H1 (cell line): Measurements from ENCODE around the gene RNF141. TPM values are rescaled to one million over a fixed set of nuclear protein-coding genes. Genes with fewer than 3 reads are reported as not detected.

Experiments
- CTCF ChIA-PET: fragments of 300-600 bp; sonication (Branson Sonifier 250); formaldehyde crosslinking; loops from one replicate; lab custom pipeline; 2021; ENCODE audit not compliant: partially characterized antibody; lab: Charles Lee
- POLR2A ChIA-PET: fragments of 300-600 bp; sonication (Branson Sonifier 250); formaldehyde crosslinking; loops from one replicate; lab custom pipeline; 2021; ENCODE audit warnings: inconsistent platforms; ENCODE audit not compliant: partially characterized antibody; lab: Charles Lee
- DNase-seq, 2 experiments: peaks; one replicate each; pipeline versions ENCODE4 v3.0.0 to v3.0.0-alpha.2; 2010 to 2022; ENCODE audit warnings: low spot score in 2 of 2, low read depth in 1 of 2, mixed read lengths in 1 of 2
- FAIRE-seq: peaks from 2 replicates; lab custom pipeline; 2011; peaks lifted over from hg19 to GRCh38; lab: Jason Lieb, UNC
- H2AFZ ChIP-seq: 2 replicates; pipeline ENCODE4 v1.8.1; 2012; ENCODE audit warnings: low read length, inconsistent platforms
- H2AK5ac ChIP-seq: 2 replicates; pipeline ENCODE4 v1.6.1; 2013; ENCODE audit warnings: low read depth, low read length
- H2BK120ac ChIP-seq: replicated peaks from 2 replicates; pipeline ENCODE3; 2013; ENCODE audit warnings: low read depth, low read length, inconsistent platforms
- H2BK12ac ChIP-seq: 2 replicates; pipeline ENCODE4 v1.6.1; 2013; ENCODE audit warnings: low read depth, low read length
- H2BK15ac ChIP-seq: 2 replicates; pipeline ENCODE4 v1.6.1; 2013; ENCODE audit warnings: low read length
- H2BK20ac ChIP-seq: 2 replicates; pipeline ENCODE4 v1.6.1; 2013; ENCODE audit warnings: low read length
- H2BK5ac ChIP-seq: 2 replicates; pipeline ENCODE4 v1.6.1; 2013; ENCODE audit warnings: low read depth, low read length
- H3K14ac ChIP-seq: 2 replicates; pipeline ENCODE4 v1.6.1; 2013; ENCODE audit warnings: inconsistent platforms; ENCODE audit not compliant: insufficient read length
- H3K18ac ChIP-seq: 2 replicates; pipeline ENCODE4 v1.6.1; 2013; ENCODE audit warnings: low read length; ENCODE audit errors: extremely low read depth
- H3K23ac ChIP-seq: 2 replicates; pipeline ENCODE4 v1.6.1; 2013; ENCODE audit warnings: inconsistent platforms; ENCODE audit not compliant: insufficient read length
- H3K23me2 ChIP-seq: 2 replicates; pipeline ENCODE4 v1.6.1; 2013; ENCODE audit warnings: low read depth, low read length
- H3K27ac ChIP-seq: 2 replicates; pipeline ENCODE4 v1.6.1; 2011; ENCODE audit warnings: low read depth, low read length, inconsistent platforms
- H3K27me3 ChIP-seq, 4 experiments: replicated peaks in 1 of 4; 1 replicate in 1 of 4; 2 replicates in 3 of 4; pipeline versions ENCODE4 v1.6.1 to v1.8.1; 2011 to 2013; ENCODE audit warnings: low read length in 3 of 4, mild to moderate bottlenecking in 3 of 4, inconsistent platforms in 2 of 4, mixed read lengths in 2 of 4, moderate library complexity in 1 of 4; ENCODE audit not compliant: control insufficient read depth in 3 of 4, insufficient read depth in 3 of 4; ENCODE audit errors: extremely low read depth in 1 of 4
- H3K36me3 ChIP-seq, 4 experiments: 2 replicates each; pipeline versions ENCODE4 v1.6.1 to v1.8.1; 2011 to 2013; ENCODE audit warnings: mild to moderate bottlenecking in 4 of 4, low read length in 3 of 4, moderate library complexity in 2 of 4, control low read depth in 1 of 4, inconsistent platforms in 1 of 4; ENCODE audit not compliant: insufficient read depth in 4 of 4, control insufficient read depth in 2 of 4
- H3K4ac ChIP-seq: replicated peaks from 2 replicates; pipeline ENCODE3; 2013; ENCODE audit warnings: low read length, low read depth, mixed read lengths, inconsistent platforms; ENCODE audit not compliant: insufficient read length
- H3K4me1 ChIP-seq, 4 experiments: replicated peaks in 1 of 4; 1 replicate in 1 of 4; 2 replicates in 3 of 4; pipeline versions ENCODE4 v1.6.1 to v1.8.1; 2011 to 2013; ENCODE audit warnings: low read length in 3 of 4, inconsistent platforms in 2 of 4, mixed read lengths in 1 of 4; ENCODE audit not compliant: insufficient read depth in 4 of 4, control insufficient read depth in 3 of 4
- H3K4me2 ChIP-seq, 2 experiments: 2 replicates each; pipeline versions ENCODE4 v1.6.1 to v1.8.1; 2011 to 2013; ENCODE audit warnings: low read depth in 2 of 2, low read length in 2 of 2, control low read depth in 1 of 2, inconsistent platforms in 1 of 2, mild to moderate bottlenecking in 1 of 2; ENCODE audit not compliant: insufficient read depth in 1 of 2
- H3K4me3 ChIP-seq, 4 experiments: fragments of 200-600, 300-600 bp in 1 of 4; sonication (generic), shearing (Covaris generic), sonication (Bioruptor Twin) in 1 of 4; 2 replicates each; pipeline versions ENCODE4 v1.5.1 to v1.8.1; 2011 to 2016; ENCODE audit warnings: low read length in 4 of 4, low read depth in 3 of 4, control low read depth in 2 of 4, inconsistent platforms in 2 of 4, mild to moderate bottlenecking in 2 of 4, mixed read lengths in 1 of 4, moderate library complexity in 1 of 4; ENCODE audit not compliant: insufficient read depth in 2 of 4; ENCODE audit errors: extremely low read depth in 1 of 4
- H3K56ac ChIP-seq: replicated peaks from 2 replicates; pipeline ENCODE3; 2013; ENCODE audit warnings: low read depth, mild to moderate bottlenecking, mixed read lengths, low read length, inconsistent platforms; ENCODE audit not compliant: insufficient read length
- H3K79me1 ChIP-seq: 2 replicates; pipeline ENCODE4 v1.6.1; 2013; ENCODE audit warnings: low read depth, low read length, control low read depth
- H3K79me2 ChIP-seq, 2 experiments: 2 replicates each; pipeline versions ENCODE4 v1.6.1 to v1.8.1; 2012 to 2013; ENCODE audit warnings: low read length in 2 of 2, mild to moderate bottlenecking in 2 of 2, inconsistent platforms in 1 of 2; ENCODE audit not compliant: insufficient read depth in 2 of 2, control insufficient read depth in 1 of 2
- H3K9ac ChIP-seq, 4 experiments: replicated peaks in 1 of 4; 1 replicate in 1 of 4; 2 replicates in 3 of 4; pipeline versions ENCODE4 v1.6.1 to v1.8.1; 2011 to 2013; ENCODE audit warnings: low read depth in 3 of 4, low read length in 3 of 4, control low read depth in 2 of 4, mild to moderate bottlenecking in 2 of 4, moderate library complexity in 2 of 4, inconsistent platforms in 1 of 4; ENCODE audit errors: extremely low read depth in 1 of 4
- H3K9me3 ChIP-seq, 2 experiments: 2 replicates each; pipeline versions ENCODE4 v1.6.1 to v1.8.1; 2012 to 2013; ENCODE audit warnings: mild to moderate bottlenecking in 2 of 2, moderate library complexity in 2 of 2, control low read depth in 1 of 2, inconsistent platforms in 1 of 2, low read depth in 1 of 2, low read length in 1 of 2, mixed read lengths in 1 of 2; ENCODE audit not compliant: insufficient read depth in 2 of 2
- H4K20me1 ChIP-seq, 2 experiments: replicated peaks in 1 of 2; 2 replicates each; pipeline versions ENCODE3 to v1.8.1; 2011 to 2013; ENCODE audit warnings: inconsistent platforms in 2 of 2, low read length in 2 of 2, mild to moderate bottlenecking in 1 of 2; ENCODE audit not compliant: insufficient read depth in 2 of 2, control insufficient read depth in 1 of 2
- H4K5ac ChIP-seq: 2 replicates; pipeline ENCODE4 v1.6.1; 2013; ENCODE audit warnings: low read length, low read depth, mixed read lengths, inconsistent platforms; ENCODE audit not compliant: insufficient read length
- H4K8ac ChIP-seq: 2 replicates; pipeline ENCODE4 v1.8.0; 2013; ENCODE audit warnings: mild to moderate bottlenecking, moderate library complexity, low read length, inconsistent platforms; ENCODE audit not compliant: insufficient read depth; ENCODE audit errors: extremely low read depth
- H4K91ac ChIP-seq: replicated peaks from 2 replicates; pipeline ENCODE3; 2013; ENCODE audit warnings: low read length, mixed read lengths, inconsistent platforms; ENCODE audit not compliant: insufficient read length
- EGR1 ChIP-seq: IDR thresholded peaks from 2 replicates; pipeline ENCODE4 v1.6.1; 2011; ENCODE audit warnings: low read depth, low read length, borderline replicate concordance
- TCF12 ChIP-seq: IDR thresholded peaks from 2 replicates; pipeline ENCODE4 v1.6.1; 2011; ENCODE audit warnings: low read depth, mild to moderate bottlenecking, low read length
- WGBS, 2 experiments: shearing (Covaris generic) in 1 of 2; methylation state at CpG; one replicate each; pipeline versions ENCODE4 v1.1.6 to v1.1.7; 2013 to 2015; ENCODE audit warnings: low lambda C conversion rate in 2 of 2, mixed read lengths in 2 of 2, inconsistent platforms in 1 of 2, low coverage in 1 of 2, missing lambda C conversion rate in 1 of 2; ENCODE audit not compliant: insufficient replicate concordance in 2 of 2, insufficient coverage in 1 of 2, insufficient read length in 1 of 2; ENCODE audit errors: extremely low coverage in 1 of 2, missing lambda C conversion rate in 1 of 2; 5-methylcytosine and 5-hydroxymethylcytosine counted together
- polyA plus RNA-seq, 7 experiments: library from polyadenylated mRNA; depleted of rRNA in 3 of 7; stranded (reverse) in 5 of 7; unstranded in 2 of 7; fragments of >200 nt in 5 of 7; fragments of 200-250 nt in 2 of 7; gene quantifications; 1 replicate in 5 of 7; 2 replicates in 1 of 7; 4 replicates in 1 of 7; pipeline versions ENCODE4 v1.2.1 to v1.2.3, GENCODE V29; 2011 to 2013; ENCODE audit warnings: missing spikeins in 2 of 7, mixed read lengths in 2 of 7
- total RNA-seq: library from RNA; stranded (reverse); fragmentation: NEBNext Ultra II Directional; extraction: Animal tissue kit (Norgen Biotek cat#: 25700); gene quantifications from 2 replicates; pipeline ENCODE4 v1.2.1, GENCODE V29; 2021

The RNF141 gene
- total and polyA plus RNA-seq, 2 of the 8 experiments (the other 6 are each of a cell fraction or from before 2014, with no cell fraction given): 8.5 to 22.8 TPM

DNA sequence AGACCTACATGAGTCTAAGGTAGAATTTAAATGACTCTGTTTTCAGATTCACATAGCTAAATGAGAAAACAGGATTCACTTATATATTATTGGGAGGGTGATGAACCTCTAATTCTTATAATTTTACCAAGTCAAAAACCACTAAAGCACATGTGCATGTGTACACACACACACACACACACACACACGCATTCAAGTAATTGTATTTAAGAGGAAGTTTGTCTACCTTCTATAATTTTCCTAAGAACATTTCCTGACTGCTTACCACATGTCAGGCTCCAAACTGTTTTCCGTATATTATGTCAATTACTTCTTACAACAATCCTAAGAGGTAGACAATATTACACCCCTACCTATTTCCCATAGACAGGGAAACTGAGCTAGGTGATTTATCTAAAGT, 6.7 kb downstream of the RNF141 start:
- CTCF ChIA-PET: interaction anchor here (0.7 to 4.6 kb wide), 6 partner anchors 7 to 434 kb away, joined by 3 to 26 read pairs (median 3); partner anchors contain the start of gene RNF141

More for the DNA sequence above, 6.7 kb downstream of the RNF141 start:
- H3K23ac ChIP-seq: no peak overlapping the region
- H3K56ac ChIP-seq: no peak overlapping the region
- H3K9ac ChIP-seq: no peak overlapping the region
- no peak overlapping the region for H3K27ac ChIP-seq
- H3K14ac ChIP-seq: no peak overlapping the region
- 0 out of 8 replicates have a peak, but pooled peaks cover 0 to 2% (median 0%) of the 10 kb centered on the region in 4 experiments for H3K36me3 ChIP-seq
- no peaks in the 10 kb centered on the region for H3K23me2 ChIP-seq
- no peak for TF ChIP-seq TCF12
- no peak for TF ChIP-seq EGR1
- H4K8ac ChIP-seq: no peak overlapping the region
- POLR2A ChIA-PET: no interaction called here
- H3K9me3 ChIP-seq: no peaks in the 10 kb centered on the region
- H2BK20ac ChIP-seq: no peak overlapping the region
- no peak overlapping the region for H3K4ac ChIP-seq
- no peak overlapping the region for H2BK5ac ChIP-seq
- H3K27me3 ChIP-seq: no peaks in the 10 kb centered on the region
- H2BK12ac ChIP-seq: no peak overlapping the region
- H3K4me3 ChIP-seq: no peak overlapping the region
- H2BK120ac ChIP-seq: no peak overlapping the region
- no peaks in the 10 kb centered on the region for H4K20me1 ChIP-seq
- H3K79me1 ChIP-seq: no peaks in the 10 kb centered on the region; the same call in 1 of the 2 replicates
- H4K5ac ChIP-seq: no peak overlapping the region
- WGBS, 2 experiments: 91% methylated on average over 2 of the region's 2 CpGs; no CpG with 5 or more reads in 1 of the 2 experiments
- H4K91ac ChIP-seq: no peak overlapping the region
- H3K4me1 ChIP-seq: no peaks in the 10 kb centered on the region
- H3K79me2 ChIP-seq: no peaks in the 10 kb centered on the region
- no peak overlapping the region for H3K18ac ChIP-seq
- no peak for FAIRE-seq
- no peak overlapping the region for H2AK5ac ChIP-seq
- H2BK15ac ChIP-seq: no peak overlapping the region
- no peak overlapping the region for H3K4me2 ChIP-seq
- H2AFZ ChIP-seq: no peak overlapping the region
- no peak for DNase-seq
